HG03066 (cell line): Measurements from ENCODE around the gene KIF6.

Experiments used
- ATAC-seq: cut with Tn5 transposase; IDR thresholded peaks from one replicate; pipeline ENCODE4 v1.9.1; 2021; ENCODE audit warnings: low read depth; ENCODE audit not compliant: unreplicated experiment

The KIF6 gene

DNA sequence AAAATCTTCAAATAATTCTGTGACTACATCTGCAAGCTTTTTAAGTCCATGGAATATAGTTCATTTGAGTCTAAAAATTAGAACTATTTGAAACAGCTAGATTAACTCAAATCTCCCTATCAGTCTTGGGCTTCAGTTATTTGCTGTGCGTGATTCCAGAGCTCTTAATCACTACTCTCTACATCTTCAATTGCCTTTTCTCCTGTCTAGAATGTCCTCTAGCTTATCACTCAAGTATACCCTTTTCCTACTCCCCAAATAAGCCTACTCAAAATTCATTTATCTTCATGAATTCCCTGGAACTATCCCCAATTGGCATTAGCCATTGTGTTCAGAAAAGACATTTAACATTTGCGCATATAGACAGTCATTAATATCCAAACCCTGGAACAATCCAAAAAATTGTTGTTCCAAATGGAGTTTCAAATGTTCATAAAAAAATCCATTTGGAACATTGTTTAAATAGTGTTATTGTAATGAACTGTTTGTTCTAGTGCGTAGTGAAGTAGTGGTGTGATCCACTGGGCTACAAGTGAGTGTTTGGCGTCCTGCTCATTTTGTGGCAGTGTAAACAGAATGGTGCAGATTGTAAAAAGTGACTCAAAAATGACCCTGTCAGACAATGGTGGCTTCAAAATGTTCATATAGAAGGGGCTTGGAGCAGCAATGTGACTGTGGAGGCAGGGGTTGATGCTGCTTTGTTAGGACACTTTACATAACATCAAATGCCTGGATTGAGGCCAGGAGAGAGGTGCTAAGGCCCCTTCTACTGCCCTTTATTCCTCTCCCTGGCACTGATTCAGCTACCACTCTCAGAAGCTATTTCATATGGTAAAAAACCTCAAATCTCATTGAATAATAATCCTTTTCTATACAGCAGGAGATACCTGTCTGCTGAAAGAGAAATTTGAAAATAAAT lies 122.3 kb downstream of the KIF6 start:
- no peak for ATAC-seq

DNA sequence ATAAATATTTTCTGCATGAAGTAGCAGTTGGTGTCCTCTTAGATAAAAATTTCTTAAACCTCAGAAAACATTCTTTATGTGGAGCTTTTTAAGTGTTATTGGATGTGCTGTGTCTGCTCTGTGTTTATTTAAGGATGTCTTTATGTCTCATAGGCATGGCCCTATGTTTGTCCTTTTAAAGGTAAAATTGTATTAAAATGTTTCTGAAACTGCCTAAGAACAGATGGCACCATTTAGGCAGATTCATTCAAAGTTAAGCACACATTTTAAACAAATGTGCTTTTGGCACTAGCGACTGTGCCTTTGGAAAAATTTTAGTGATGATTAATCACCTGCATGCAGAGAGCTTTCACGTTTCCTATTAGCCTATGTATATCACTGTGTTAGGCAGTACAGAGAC lies 125.2 kb downstream of the KIF6 start:
- no peak for ATAC-seq

DNA sequence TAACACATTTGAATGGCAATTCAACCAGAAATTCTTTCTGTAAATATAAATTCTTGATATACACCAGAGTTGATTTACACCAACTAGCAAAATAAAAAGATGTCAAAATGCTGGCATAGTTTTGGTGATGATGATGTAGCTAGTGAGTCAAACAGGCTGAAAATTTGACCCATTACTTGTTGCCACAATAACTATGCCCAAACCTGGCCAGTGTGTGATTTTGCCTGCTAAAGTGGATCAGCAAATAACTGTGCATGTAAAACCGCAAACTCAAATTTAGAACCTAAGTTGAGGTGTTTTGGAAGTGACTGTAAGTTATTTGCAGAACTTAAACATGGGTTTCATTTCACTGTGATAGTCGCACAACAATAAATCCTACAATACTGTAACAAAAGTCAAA lies 125.9 kb downstream of the KIF6 start:
- ATAC-seq, result no peak

DNA sequence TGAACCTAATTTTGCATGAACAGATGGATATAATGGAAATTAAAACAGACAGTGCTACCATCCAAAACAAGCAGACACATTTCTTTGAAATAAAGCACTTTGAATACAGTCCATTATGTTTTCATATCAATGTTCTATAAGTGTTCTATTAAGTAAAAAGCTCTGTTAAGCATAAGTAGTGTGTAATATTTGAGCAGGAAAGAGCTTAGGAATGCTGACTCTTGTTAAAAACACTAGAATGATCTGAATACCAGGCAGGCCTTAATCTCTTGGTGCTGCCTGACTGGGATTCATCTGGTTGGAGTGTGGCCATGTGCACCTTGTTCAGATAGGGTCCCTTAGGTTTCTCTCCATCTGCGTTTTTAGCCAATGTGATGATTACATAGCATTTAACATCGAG lies 130.9 kb downstream of the KIF6 start:
- ATAC-seq, result no peak

DNA sequence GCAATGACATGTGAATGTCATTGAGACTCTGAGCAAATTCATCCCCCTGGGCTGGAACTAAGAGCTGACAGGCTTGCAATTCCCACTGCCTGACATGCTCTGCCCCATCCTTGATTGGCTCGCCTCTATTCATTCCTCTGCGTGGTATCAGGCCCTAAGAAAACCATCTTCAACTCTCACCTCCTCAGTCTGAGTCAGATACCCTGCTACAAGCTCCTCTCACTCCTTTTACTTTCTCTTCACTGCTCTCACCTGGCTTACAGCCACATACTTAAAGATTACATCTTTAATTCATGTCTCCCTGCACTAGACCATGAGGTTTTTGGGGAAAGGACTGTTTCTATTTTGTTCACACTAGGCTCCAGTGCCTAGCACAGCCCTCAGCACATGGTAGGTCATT lies 131.6 kb downstream of the KIF6 start:
- no peak for ATAC-seq

DNA sequence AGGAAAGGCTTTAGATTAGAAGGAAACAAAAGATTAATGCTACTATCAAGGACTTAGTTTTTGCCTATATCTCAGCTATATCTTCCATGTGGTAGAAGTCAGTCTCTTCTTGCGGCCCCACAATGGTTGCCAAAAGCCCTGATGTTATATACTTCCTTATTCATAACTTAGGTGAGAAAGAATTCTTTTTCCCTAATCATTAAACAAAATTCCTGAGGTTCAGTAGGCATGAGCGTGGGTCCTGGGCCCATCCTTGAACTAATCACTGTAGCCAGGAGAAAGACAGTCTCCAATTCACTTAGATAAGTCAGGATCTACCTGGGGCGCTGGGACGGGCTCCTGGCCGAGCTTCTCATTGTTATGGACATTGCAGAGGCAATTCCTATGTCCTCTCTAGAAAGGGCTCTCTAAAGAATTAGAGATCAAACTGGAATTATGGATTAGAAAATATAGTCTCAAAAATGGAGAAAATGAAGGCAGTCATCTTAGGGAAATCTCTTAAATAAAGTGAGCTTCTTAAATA lies 134.3 kb downstream of the KIF6 start:
- no peak for ATAC-seq

DNA sequence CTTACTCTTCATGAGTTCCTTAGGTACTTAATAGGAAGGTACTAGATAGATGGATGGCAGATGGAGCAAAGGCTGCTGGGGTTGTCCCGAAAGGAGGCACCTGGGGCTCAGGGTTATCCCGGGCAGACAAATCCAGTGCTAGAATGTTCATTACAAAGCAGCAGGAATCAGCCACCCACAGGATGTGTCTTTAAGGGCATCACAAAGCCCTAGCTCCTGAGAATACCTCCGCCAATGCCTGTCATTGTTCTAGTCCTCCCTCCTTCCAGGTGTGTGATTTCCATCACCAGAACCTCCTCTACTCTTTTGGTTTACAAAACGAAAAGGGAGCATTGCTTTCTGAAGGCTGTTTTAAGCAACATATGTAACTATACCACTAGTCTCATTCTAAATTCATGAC lies 138.1 kb downstream of the KIF6 start:
- ATAC-seq, result no peak

DNA sequence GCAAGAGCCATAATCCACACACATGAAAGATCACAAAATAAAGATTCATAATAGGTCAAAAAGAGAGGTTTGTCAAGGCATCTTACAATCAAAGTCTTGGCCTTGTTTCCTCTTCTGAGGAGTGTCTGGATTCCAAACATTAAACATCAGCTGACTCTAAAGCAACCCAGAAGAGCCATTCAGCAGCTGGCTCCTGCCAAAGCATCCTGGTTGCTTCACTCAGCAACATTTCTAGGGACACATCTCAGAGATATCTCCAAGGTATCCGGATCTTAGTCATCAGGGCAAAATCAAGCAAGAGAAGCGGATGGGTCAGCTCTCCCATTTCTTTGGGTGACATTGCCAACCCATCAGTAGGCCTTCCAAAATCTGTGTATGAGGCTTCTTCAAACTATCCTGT lies 139.6 kb downstream of the KIF6 start:
- no peak for ATAC-seq

DNA sequence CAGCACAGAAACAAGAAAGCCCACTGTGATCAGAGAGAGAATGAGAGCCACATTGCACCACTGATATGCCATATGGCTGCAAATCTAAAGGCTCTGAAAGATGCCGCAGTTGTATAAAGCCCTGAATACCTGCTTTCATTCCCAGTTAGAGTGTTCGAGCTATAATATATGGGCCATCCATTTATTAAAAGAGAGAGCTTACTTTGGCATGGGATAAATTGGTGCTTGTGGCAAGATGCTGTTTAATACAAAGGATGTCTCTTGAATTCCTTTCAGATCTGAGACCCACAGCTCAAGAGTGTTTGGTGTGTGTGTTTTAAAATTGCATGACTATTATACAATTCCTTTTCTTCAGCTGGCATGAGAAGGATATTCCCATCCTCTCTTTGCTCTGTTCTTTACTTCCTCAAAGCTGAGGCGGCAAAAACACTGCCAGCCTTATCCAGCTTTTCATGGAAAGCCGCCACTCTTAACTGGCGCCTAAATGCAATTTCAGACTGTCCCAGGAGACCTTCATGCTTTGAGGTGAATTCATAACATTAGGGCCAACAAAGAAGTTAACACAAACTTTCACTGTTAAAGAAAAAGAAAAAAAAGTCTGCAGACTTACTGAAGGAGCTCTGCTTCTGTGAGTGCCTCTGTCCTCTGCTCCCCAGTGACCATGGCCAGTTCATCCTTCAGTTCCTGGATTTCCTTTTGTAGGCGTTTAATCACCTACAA lies 147.6 kb downstream of the KIF6 start:
- no peak for ATAC-seq

DNA sequence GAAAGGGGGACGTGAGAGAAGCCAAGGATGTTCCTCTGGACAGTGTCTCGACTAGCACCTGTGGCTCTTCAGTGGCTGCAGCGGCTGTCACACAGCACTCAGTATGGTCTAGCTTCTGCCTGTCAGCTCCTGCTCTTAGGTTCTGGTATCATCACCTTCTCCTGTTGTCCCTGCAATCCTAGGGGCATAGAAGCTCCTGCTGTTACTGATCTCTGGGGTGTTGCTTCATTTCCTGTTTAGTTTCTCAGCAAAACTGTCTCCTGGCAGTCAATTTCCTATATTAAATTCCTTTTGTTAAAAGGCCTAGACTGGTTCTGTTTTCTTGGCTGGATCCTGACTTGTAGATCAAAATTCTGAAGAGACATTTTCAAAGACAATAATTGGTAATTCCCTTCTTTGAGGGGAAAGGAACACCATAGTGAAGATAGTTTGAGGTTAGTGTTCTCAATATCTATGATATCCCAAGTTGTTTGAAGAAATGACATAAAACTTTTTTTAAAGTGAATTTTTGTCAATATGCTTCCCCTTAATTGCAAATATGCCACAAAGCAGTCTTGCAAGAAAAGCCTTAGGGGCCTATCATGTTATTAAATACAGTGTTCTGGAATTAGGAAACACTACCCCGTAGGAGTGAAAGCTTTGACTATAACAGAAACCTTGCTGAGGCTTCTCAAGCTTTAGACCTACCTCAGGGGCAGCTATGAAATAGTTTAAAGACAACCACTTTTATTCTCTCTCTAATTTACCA lies 148.5 kb downstream of the KIF6 start:
- no peak for ATAC-seq

DNA sequence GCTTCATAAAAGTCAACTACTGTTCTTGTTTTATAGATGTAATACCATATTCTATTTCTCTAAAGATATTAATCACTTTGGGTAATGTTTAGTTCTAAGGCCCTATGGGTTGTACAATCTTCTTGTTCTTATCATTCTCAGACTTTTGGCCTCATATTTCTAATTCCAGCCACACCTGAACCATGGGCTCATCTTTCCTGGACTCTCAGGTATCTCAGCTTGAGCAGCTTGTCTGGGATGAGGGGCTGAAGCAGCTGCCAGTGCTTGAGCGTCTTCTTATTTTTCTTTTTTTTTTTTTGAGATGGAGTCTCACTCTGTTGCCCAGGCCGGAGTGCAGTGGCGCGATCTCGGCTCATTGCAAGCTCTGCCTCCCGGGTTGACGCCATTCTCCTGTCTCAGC lies 150.2 kb downstream of the KIF6 start:
- no peak for ATAC-seq

DNA sequence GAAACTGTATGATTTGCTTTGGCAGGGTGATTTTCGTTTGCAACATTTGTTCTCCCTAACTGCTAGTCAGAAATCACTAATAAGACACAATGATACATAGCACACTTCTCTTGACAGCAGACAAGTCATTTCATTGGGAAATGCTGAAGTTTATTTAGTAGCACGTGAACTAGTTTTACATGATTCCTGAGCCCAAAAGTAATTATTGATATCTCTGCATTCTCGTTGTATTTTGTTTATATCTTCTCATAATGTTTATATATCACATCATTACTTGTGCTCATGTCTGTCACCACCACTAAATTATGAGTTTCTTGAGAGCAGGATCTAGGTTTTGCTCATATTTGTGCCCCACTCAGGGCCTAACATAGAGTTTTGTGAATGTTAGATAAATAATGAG lies 151.7 kb downstream of the KIF6 start:
- no peak for ATAC-seq

DNA sequence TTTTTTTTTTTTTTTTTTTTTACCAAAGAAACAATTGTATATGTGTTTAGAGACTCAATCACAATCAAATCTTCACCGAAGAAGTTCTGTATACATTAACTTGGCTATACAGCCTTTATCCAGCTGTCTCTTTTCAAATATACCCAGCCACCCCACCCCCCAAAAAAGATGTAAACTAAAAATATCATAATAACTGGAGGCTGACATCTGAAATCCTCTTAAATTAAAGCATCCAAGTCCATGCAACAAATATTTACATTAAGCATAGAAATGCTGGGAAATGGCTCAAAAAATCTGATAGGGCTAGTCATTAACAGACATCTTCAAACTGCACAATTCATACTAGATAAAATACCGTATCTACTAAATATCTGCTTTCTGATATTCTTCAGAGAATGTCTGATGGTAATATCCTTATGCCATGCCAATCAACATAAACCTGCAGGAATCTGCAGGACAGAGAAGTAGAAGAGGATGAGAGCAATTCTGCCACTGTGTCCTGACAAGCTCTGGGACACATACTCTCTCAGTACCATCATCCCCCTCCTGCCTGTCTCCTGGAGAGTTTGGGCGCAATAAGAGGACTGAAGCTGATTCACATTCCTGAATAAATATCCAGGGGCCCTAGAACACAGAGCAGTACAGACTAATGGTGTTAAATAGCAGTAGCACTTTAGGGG lies 152.4 kb downstream of the KIF6 start:
- no peak for ATAC-seq

DNA sequence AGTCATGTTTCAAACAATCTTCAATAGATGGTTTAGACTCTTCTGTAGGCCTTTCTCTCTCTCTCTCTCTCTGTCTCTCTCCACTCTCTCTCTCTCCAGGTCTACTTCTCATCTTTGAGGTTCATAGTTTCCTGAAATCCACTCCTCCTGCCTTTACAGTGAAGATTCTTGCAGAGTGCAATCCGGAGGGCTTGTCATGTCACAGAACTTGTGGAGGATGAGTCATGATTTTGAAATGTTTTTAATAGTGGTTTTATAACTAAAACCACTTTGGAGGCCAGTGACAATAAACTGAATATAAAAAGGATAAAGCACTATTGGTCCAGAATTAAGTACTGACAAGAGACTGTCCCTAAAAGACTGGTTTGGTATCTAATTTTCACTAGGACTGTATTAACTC lies 156.3 kb downstream of the KIF6 start:
- no peak for ATAC-seq

DNA sequence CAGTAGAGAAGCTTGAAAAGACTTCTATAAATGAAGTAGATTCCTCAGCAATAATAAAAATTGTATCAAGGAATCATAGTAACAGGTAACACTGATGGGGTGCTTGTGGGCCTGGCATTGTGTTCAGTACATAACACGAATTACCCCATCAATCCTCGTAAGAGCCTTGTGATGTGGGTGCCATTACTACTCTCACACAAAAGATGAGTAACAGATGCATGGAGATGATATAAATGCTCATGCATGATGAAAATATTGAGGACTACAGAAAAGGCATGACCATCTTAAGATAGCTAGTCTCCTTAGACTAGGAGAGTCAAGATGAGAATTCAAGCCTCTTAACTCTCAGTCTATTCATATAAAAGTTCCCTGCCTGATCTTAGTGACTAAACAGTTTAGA lies 158.1 kb downstream of the KIF6 start:
- no peak for ATAC-seq

DNA sequence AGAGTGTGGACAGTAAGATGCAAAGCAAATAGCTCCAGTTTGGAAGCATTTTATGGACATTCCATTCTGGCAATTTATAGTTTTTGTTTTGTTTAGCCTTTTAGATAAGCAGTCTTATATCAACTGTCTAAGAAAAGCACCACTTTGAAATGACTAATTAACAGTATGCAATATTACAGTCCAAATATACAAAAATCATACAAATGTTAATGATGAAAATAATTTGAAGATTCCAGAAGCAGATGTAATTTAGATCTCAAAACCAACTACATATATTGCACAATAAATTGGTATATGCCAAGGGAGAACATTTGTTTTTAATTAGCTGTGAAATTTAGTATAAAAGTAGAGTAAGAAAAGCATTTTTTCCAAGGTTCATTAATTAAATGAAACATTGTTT lies 158.8 kb downstream of the KIF6 start:
- no peak for ATAC-seq

DNA sequence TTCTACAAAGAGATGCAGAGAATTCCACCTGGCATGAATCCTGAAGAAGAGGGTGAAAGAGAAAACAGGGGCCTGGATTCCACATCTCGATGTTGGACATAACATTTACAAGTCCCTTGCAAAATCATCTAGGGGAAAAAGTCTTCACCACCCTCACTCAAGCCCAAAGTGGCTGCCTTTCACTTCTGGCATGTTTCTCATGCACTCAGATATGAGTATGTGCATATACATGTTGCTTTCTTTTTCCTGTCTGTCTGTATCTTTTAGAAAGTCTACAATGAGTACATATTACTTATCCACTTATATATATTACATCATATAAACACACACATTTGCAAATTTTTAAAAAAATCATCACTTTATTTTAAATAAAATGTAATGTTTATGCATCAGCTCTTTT lies 159.3 kb downstream of the KIF6 start:
- no peak for ATAC-seq

DNA sequence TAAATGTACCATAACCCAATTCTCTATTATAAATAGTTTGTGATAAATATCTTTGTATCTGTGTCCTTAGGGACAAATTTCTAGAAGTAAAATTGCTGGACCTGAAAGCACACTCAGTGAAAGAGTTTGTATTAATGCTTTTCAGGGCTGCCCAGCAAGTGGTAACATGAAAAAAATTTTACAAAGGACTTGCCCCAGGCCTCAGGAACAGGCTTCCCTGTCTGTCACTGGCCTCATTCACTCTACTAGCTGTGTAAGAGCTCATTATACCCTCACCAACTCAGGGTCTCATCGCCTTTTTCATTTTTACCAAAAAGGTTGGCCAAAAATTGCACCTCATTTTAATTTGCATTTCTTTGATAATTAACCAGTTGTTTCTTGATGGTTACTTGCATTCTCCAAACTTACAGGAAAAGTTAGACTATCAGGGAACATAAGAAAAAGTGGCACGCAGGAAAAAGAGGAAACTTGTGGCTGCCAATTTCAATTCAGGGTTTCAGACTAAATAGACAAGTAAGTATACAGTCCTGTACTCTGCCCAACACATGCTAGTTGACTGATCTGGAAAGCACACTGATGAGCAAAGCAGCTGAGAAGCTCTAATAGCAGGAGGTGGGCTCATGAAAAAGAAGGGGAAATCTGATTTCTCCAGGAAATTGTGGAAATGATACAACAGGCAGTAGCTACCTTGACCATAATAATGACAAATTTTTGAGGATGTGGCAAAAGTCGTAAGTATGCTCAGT lies 161.5 kb downstream of the KIF6 start:
- ATAC-seq, result no peak

DNA sequence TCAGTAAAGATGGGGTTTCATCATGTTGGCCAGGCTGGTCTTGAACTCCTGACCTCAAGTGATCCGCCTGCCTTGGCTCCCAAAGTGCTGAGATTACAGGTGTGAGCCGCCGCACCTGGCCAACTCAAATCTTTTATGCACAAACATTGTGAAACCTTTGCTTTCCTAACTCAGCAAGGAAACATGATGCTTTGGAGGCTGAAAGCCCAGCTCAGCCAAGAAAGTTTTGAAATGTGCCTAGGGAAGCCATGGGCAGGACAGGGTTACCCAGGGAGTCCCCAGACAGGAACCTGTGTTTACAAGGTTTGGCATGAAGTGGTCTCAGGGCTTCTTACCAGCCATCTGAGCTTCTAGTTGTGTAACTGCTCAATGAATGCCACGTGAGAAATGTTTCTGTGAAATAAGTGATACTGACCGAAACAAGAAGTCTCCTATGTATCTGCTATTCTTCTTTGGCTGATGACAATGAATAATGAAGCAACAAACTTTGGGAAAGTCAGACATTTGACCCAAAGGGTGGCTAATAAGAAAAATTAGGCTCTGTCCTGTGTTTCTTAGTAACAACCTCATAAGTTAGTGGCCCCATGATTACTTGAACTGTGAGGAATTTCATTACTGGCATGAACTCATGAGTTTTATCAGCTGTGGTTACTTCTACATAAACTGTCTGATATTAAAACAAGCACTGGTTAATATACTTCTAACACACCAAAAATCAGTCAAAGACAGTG lies 163.5 kb downstream of the KIF6 start:
- no peak for ATAC-seq
